CD14-positive monocyte (primary cell): ENCODE data around the gene LRP1B. TPM values are rescaled to one million over a fixed set of nuclear protein-coding genes. Genes with fewer than 3 reads are reported as not detected.

Source experiments
- DNase-seq, 3 donors: peaks; one replicate each; pipeline ENCODE4 v3.0.0-alpha.2; 2011 to 2022
- H2AFZ ChIP-seq: 2 replicates; pipeline ENCODE4 v1.6.0; 2012; ENCODE audit warnings: mild to moderate bottlenecking, low read depth, low read length, inconsistent platforms; ENCODE audit not compliant: insufficient read depth, poor library complexity, severe bottlenecking
- H3K27ac ChIP-seq, 2 donors: 1 replicate in 1 of 2; 2 replicates in 1 of 2; pipeline ENCODE4 v1.5.1; 2012 to 2013; ENCODE audit warnings: low read length in 2 of 2, control low read depth in 1 of 2, inconsistent platforms in 1 of 2, low read depth in 1 of 2, mild to moderate bottlenecking in 1 of 2
- H3K27me3 ChIP-seq, 2 donors: one replicate each; pipeline versions ENCODE4 v1.6.0 to v1.6.1; 2011 to 2013; ENCODE audit warnings: low read length in 2 of 2; ENCODE audit not compliant: control insufficient read depth in 2 of 2, insufficient read depth in 2 of 2
- H3K36me3 ChIP-seq, 2 donors: replicated peaks in 1 of 2; 1 replicate in 1 of 2; 2 replicates in 1 of 2; pipeline versions ENCODE4 v1.5.1 to v1.6.1; 2012 to 2013; ENCODE audit warnings: low read length in 2 of 2, control low read depth in 1 of 2, inconsistent platforms in 1 of 2, mild to moderate bottlenecking in 1 of 2; ENCODE audit not compliant: insufficient read depth in 2 of 2, control insufficient read depth in 1 of 2
- H3K4me1 ChIP-seq, 2 donors: 1 replicate in 1 of 2; 2 replicates in 1 of 2; pipeline versions ENCODE4 v1.5.1 to v1.6.1; 2012 to 2013; ENCODE audit warnings: low read length in 2 of 2, control low read depth in 1 of 2, inconsistent platforms in 1 of 2, mild to moderate bottlenecking in 1 of 2, moderate library complexity in 1 of 2; ENCODE audit not compliant: insufficient read depth in 2 of 2, control insufficient read depth in 1 of 2
- H3K4me2 ChIP-seq: replicated peaks from 2 replicates; pipeline ENCODE3; 2012; ENCODE audit warnings: low read length, moderate library complexity, mild to moderate bottlenecking; ENCODE audit not compliant: poor library complexity, severe bottlenecking; ENCODE audit errors: extremely low read depth
- H3K4me3 ChIP-seq, 3 experiments: fragments of 200-600 bp in 1 of 3; sonication (generic) in 1 of 3; replicated peaks in 1 of 3; 1 replicate in 2 of 3; 2 replicates in 1 of 3; pipeline ENCODE4 v1.5.1; 2011 to 2013; ENCODE audit warnings: low read length in 3 of 3, mild to moderate bottlenecking in 3 of 3, control low read depth in 2 of 3, low read depth in 2 of 3, inconsistent platforms in 1 of 3, moderate library complexity in 1 of 3
- H3K79me2 ChIP-seq: 2 replicates; pipeline ENCODE4 v1.6.0; 2012; ENCODE audit warnings: mild to moderate bottlenecking, control low read depth, inconsistent platforms, low read length, moderate library complexity; ENCODE audit not compliant: insufficient read depth
- H3K9ac ChIP-seq: 2 replicates; pipeline ENCODE4 v1.6.0; 2017; ENCODE audit warnings: low read length, mild to moderate bottlenecking; ENCODE audit not compliant: insufficient read depth, poor library complexity, severe bottlenecking
- H3K9me3 ChIP-seq, 2 donors: replicated peaks in 1 of 2; 1 replicate in 1 of 2; 2 replicates in 1 of 2; pipeline versions ENCODE4 v1.5.1 to v1.6.1; 2012 to 2013; ENCODE audit warnings: low read length in 2 of 2, control low read depth in 1 of 2; ENCODE audit not compliant: control insufficient read depth in 1 of 2, insufficient read depth in 1 of 2
- H4K20me1 ChIP-seq: 2 replicates; pipeline ENCODE4 v1.6.0; 2012; ENCODE audit warnings: mild to moderate bottlenecking, low read length, control low read depth, moderate library complexity; ENCODE audit not compliant: insufficient read depth
- H3K27ac Mint-ChIP-seq, 7 donors: one replicate each; pipeline ENCODE4 v1.8.0; 2020; ENCODE audit warnings: mild to moderate bottlenecking in 7 of 7, mixed read lengths in 7 of 7, moderate library complexity in 6 of 7, inconsistent platforms in 2 of 7
- H3K27me3 Mint-ChIP-seq, 3 donors: one replicate each; pipeline ENCODE4 v1.8.0; 2021 to 2022; ENCODE audit warnings: low read depth in 3 of 3, mild to moderate bottlenecking in 3 of 3, mixed read lengths in 3 of 3, moderate library complexity in 3 of 3, inconsistent platforms in 1 of 3
- H3K36me3 Mint-ChIP-seq, 2 donors: one replicate each; pipeline ENCODE4 v1.8.0; 2020; ENCODE audit warnings: mixed read lengths in 2 of 2, inconsistent platforms in 1 of 2, mild to moderate bottlenecking in 1 of 2
- H3K4me1 Mint-ChIP-seq: one replicate; pipeline ENCODE4 v1.8.0; 2020; ENCODE audit warnings: mild to moderate bottlenecking, mixed read lengths
- H3K4me3 Mint-ChIP-seq, 2 donors: one replicate each; pipeline ENCODE4 v1.8.0; 2020; ENCODE audit warnings: mild to moderate bottlenecking in 2 of 2, mixed read lengths in 2 of 2, moderate library complexity in 1 of 2
- H3K9me3 Mint-ChIP-seq, 7 donors: one replicate each; pipeline ENCODE4 v1.8.0; 2020 to 2022; ENCODE audit warnings: mixed read lengths in 7 of 7, mild to moderate bottlenecking in 6 of 7, moderate library complexity in 6 of 7, inconsistent platforms in 2 of 7
- WGBS: methylation state at CpG from one replicate; pipeline ENCODE4 v1.1.5; 2013; ENCODE audit warnings: missing lambda C conversion rate; ENCODE audit not compliant: insufficient coverage; 5-methylcytosine and 5-hydroxymethylcytosine counted together
- intact Hi-C, 2 donors: fragments of 100-400 bp; cut with micrococcal nuclease; formaldehyde crosslinking; loops; one replicate each; pipeline versions ENCODE4 v1.15.0 to v1.15.1; 2023
- polyA plus RNA-seq, 3 donors: library from polyadenylated mRNA; depleted of rRNA in 1 of 3; unstranded in 2 of 3; stranded (reverse) in 1 of 3; fragments of 300-500 nt in 2 of 3; fragments of >200 nt in 1 of 3; fragmentation: Illumina TruSeq in 2 of 3; gene quantifications; 1 replicate in 2 of 3; 2 replicates in 1 of 3; pipeline ENCODE4 v1.2.3, GENCODE V29; 2012 to 2021
- TF ChIP-seq, protein P1 (sequence below): fragments of 200-600 bp; IDR thresholded peaks from one replicate; pipeline ENCODE4 v1.8.0; 2022; ENCODE audit warnings: antibody characterized with exemption, mild to moderate bottlenecking

LRP1B gene
- polyA plus RNA-seq, 3 donors = not detected

DNA sequence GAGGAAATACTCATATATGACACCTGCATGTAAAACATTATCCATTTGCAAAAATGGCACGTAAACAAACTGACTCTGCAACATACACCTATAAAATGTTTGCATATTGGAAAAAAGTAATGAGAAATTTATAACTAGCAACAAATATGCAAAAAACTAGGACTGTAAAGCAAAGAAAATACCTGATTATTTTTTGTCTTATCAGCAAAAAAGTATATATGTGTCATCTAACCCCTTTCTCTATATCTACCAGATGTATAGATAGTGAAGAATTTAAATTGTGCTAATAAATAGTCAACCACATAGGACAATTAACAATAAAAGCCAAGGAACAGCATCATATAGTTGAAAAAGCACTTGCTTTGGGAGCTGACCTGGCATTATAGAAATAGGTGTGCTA, 543.8 kb downstream of the LRP1B start:
- H3K36me3 Mint-ChIP-seq = no peaks in the 10 kb centered on the region
- Histone ChIP-seq H3K36me3 (no peaks in the 10 kb centered on the region), H3K9ac (no peak overlapping the region), H3K9me3 (no peaks in the 10 kb centered on the region), H3K79me2 (no peaks in the 10 kb centered on the region), H3K4me1 (no peaks in the 10 kb centered on the region), H2AFZ (no peak overlapping the region), H3K27ac (no peak overlapping the region), H3K4me3 (no peak overlapping the region), H3K27me3 (no peaks in the 10 kb centered on the region), H4K20me1 (no peaks in the 10 kb centered on the region), H3K4me2 (no peak overlapping the region)
- H3K4me1 Mint-ChIP-seq = no peaks in the 10 kb centered on the region
- peaks cover 0 to 10% (median 5%) of the 10 kb centered on the region in 7 donors for H3K9me3 Mint-ChIP-seq
- H3K4me3 Mint-ChIP-seq = no peak overlapping the region
- no peak overlapping the region for H3K27ac Mint-ChIP-seq
- DNase-seq = no peak
- no CpG with 5 or more reads among the region's 1 CpG for WGBS
- TF ChIP-seq, protein P1, sequence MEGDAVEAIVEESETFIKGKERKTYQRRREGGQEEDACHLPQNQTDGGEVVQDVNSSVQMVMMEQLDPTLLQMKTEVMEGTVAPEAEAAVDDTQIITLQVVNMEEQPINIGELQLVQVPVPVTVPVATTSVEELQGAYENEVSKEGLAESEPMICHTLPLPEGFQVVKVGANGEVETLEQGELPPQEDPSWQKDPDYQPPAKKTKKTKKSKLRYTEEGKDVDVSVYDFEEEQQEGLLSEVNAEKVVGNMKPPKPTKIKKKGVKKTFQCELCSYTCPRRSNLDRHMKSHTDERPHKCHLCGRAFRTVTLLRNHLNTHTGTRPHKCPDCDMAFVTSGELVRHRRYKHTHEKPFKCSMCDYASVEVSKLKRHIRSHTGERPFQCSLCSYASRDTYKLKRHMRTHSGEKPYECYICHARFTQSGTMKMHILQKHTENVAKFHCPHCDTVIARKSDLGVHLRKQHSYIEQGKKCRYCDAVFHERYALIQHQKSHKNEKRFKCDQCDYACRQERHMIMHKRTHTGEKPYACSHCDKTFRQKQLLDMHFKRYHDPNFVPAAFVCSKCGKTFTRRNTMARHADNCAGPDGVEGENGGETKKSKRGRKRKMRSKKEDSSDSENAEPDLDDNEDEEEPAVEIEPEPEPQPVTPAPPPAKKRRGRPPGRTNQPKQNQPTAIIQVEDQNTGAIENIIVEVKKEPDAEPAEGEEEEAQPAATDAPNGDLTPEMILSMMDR = no peak
- no peaks in the 10 kb centered on the region for H3K27me3 Mint-ChIP-seq
- intact Hi-C loops = no loop called here

DNA sequence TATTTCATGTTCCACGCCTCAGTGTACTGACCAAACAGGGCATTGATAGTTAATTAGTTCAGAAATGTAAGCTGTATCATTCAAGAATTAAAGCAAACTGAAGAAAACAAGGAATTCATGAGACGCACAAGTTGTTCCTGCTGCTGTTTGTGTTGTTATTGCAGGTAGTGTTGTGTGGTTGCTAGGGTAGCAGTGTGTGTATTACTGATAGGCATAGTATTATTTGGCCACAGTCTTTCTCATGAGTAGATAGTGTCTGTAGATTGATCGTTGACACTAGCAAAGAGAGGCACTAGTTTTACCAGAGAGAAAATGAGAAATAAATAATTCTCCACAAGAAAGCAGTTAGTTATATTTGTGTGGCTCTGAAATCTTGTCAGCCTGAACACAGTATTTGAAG, 548.6 kb downstream of the LRP1B start:
- no peaks in the 10 kb centered on the region for H3K27me3 ChIP-seq
- 89% methylated on average over 1 of the region's 3 CpGs for WGBS
- Mint-ChIP-seq H3K27me3 (no peaks in the 10 kb centered on the region), H3K36me3 (no peaks in the 10 kb centered on the region), H3K4me1 (no peaks in the 10 kb centered on the region), H3K27ac (no peak overlapping the region), H3K4me3 (no peak overlapping the region), H3K9me3 (peaks cover 0 to 4% (median 2%) of the 10 kb centered on the region in 7 donors)
- no peak overlapping the region for H2AFZ ChIP-seq
- H3K27ac ChIP-seq = no peak overlapping the region
- TF ChIP-seq, protein P1 = no peak
- no peak overlapping the region for H3K4me2 ChIP-seq
- no peaks in the 10 kb centered on the region for H3K4me1 ChIP-seq
- no peaks in the 10 kb centered on the region for H3K79me2 ChIP-seq
- H4K20me1 ChIP-seq = no peaks in the 10 kb centered on the region
- H3K9me3 ChIP-seq = no peaks in the 10 kb centered on the region
- no peaks in the 10 kb centered on the region for H3K36me3 ChIP-seq
- H3K9ac ChIP-seq = no peak overlapping the region
- no peak for DNase-seq
- H3K4me3 ChIP-seq = no peak overlapping the region
- intact Hi-C loops = no loop called here
